ENCODE results near the gene ZWINT. TPM values are rescaled to one million over a fixed set of nuclear protein-coding genes. Genes with fewer than 3 reads are reported as not detected.

ZWINT gene
- total RNA-seq, 1 donor from 2014 or later = 36.7 TPM

DNA sequence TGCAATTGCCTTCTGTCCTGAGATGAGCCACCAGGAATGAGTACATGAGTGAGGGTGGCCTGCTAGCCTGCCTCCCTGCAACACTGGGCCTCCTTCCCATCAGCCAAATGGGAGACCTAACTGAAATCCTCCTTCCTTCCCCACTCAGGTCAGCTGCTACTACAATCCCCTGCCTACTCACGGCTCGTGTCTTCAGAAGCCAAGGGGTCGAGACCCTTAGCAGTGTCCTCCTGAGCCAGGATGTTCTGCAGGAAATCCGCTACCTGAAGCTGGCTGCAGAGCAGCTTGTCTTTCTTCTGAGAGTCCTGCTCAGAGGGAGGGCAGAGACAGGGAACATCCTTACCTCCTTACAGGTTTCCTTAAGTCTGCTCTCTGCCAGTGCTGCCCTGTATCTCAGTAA is 1.2 kb downstream of the ZWINT start:
- Mint-ChIP-seq H3K36me3 (ENCODE audit: low read depth, unreplicated experiment) (peaks cover 19% of the 10 kb centered on the region), H3K9me3 (ENCODE audit: unreplicated experiment) (no peaks in the 10 kb centered on the region), H3K27ac (ENCODE audit: unreplicated experiment) (no peak overlapping the region), H3K4me3 (ENCODE audit: unreplicated experiment) (no peak overlapping the region), H3K27me3 (ENCODE audit: unreplicated experiment) (peaks cover 7% of the 10 kb centered on the region), H3K4me1 (ENCODE audit: unreplicated experiment) (peaks cover 15% of the 10 kb centered on the region)
- TF ChIP-seq, protein P1, sequence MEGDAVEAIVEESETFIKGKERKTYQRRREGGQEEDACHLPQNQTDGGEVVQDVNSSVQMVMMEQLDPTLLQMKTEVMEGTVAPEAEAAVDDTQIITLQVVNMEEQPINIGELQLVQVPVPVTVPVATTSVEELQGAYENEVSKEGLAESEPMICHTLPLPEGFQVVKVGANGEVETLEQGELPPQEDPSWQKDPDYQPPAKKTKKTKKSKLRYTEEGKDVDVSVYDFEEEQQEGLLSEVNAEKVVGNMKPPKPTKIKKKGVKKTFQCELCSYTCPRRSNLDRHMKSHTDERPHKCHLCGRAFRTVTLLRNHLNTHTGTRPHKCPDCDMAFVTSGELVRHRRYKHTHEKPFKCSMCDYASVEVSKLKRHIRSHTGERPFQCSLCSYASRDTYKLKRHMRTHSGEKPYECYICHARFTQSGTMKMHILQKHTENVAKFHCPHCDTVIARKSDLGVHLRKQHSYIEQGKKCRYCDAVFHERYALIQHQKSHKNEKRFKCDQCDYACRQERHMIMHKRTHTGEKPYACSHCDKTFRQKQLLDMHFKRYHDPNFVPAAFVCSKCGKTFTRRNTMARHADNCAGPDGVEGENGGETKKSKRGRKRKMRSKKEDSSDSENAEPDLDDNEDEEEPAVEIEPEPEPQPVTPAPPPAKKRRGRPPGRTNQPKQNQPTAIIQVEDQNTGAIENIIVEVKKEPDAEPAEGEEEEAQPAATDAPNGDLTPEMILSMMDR (IDR thresholded peaks at IDR 0.05; ENCODE audit: unreplicated experiment) = no peak
- DNase-seq (ENCODE audit: low spot score) = no peak

DNA sequence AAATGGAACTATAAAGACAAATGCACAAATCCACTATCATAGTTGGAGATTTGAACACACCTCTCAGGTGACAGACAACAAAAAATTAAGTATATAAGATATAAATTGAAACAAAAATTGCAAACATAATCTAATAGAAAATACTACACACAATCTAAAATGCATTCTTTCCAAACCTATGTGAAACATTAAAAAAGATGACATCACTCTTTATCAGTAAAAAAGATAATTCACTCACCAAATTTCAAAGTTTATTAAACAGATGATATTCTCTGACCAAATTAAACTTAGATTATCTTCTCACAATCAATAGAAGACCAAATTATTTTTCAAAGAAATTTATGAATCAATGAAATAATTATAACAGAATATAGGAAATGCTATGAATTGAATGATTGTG is 4.0 kb downstream of the ZWINT start:
- Mint-ChIP-seq H3K4me3 (ENCODE audit: unreplicated experiment) (no peak overlapping the region), H3K9me3 (ENCODE audit: unreplicated experiment) (no peaks in the 10 kb centered on the region), H3K27me3 (ENCODE audit: unreplicated experiment) (peaks cover 7% of the 10 kb centered on the region), H3K36me3 (ENCODE audit: low read depth, unreplicated experiment) (peaks cover 19% of the 10 kb centered on the region), H3K27ac (ENCODE audit: unreplicated experiment) (no peak overlapping the region), H3K4me1 (ENCODE audit: unreplicated experiment) (peaks cover 15% of the 10 kb centered on the region)
- TF ChIP-seq, protein P1 (IDR thresholded peaks at IDR 0.05; ENCODE audit: unreplicated experiment) = no peak
- no peak for DNase-seq (ENCODE audit: low spot score)

DNA sequence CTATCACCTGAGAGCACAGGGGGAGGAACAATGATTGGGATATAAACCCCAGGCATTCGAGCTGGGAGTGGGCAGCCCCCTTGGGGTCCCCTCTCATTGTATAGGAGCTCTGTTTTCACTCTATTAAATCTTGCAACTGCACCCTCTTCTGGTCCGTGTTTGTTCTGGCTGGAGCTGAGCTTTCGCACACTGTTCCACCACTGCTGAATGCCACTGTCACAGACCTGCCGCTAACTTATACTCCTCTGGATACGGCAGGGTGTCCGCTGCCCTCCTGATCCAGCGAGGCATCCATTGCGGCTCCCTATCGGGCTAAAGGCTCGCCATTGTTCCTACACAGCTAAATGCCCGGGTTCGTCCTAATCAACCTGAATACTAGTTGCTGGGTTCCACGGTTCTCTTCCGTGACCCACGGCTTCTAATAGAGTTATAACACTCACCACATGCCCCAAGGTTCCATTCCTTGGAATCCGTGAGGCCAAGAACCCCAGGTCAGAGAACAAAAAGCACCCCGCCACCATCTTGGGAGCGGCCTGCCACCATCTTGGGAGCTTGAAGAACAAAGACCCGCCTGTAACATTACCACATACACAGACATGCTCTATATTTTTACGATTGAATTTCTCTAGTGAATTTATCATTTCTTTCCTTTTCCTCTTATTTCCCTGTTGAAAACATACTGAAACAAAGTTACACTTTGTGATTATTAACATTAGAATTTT is 9.0 kb downstream of the ZWINT start:
- TF ChIP-seq, protein P1 (IDR thresholded peaks at IDR 0.05; ENCODE audit: unreplicated experiment) = no peak
- Mint-ChIP-seq H3K9me3 (ENCODE audit: unreplicated experiment) (no peaks in the 10 kb centered on the region), H3K27me3 (ENCODE audit: unreplicated experiment) (no peaks in the 10 kb centered on the region), H3K4me1 (ENCODE audit: unreplicated experiment) (peaks cover 14% of the 10 kb centered on the region), H3K36me3 (ENCODE audit: low read depth, unreplicated experiment) (no peaks in the 10 kb centered on the region), H3K4me3 (ENCODE audit: unreplicated experiment) (no peak overlapping the region), H3K27ac (ENCODE audit: unreplicated experiment) (no peak overlapping the region)
- DNase-seq (ENCODE audit: low spot score) = no peak

DNA sequence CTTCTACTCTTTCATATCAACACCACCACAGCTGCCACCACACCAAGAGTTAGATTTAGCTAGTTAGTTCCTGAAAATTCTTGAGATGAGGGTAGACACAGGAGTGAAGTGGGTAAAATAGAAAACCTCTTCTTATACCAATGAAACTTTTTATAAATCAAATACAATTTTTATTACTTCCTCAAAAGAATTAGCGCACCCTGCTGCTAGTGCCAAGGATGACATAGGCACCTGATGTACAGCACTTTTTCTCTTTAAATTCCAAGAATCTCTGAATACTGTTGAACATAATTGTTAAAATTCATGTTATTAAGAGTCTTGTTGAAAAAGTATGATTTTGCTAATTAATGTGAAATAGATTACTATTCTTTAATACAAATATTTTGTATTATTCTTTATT is 11.4 kb downstream of the ZWINT start:
- Mint-ChIP-seq H3K4me3 (ENCODE audit: unreplicated experiment) (no peak overlapping the region), H3K36me3 (ENCODE audit: low read depth, unreplicated experiment) (no peaks in the 10 kb centered on the region), H3K4me1 (ENCODE audit: unreplicated experiment) (peaks cover 14% of the 10 kb centered on the region), H3K9me3 (ENCODE audit: unreplicated experiment) (no peaks in the 10 kb centered on the region), H3K27ac (ENCODE audit: unreplicated experiment) (no peak overlapping the region), H3K27me3 (ENCODE audit: unreplicated experiment) (no peaks in the 10 kb centered on the region)
- TF ChIP-seq, protein P1 (IDR thresholded peaks at IDR 0.05; ENCODE audit: unreplicated experiment) = no peak
- DNase-seq (ENCODE audit: low spot score) = no peak

DNA sequence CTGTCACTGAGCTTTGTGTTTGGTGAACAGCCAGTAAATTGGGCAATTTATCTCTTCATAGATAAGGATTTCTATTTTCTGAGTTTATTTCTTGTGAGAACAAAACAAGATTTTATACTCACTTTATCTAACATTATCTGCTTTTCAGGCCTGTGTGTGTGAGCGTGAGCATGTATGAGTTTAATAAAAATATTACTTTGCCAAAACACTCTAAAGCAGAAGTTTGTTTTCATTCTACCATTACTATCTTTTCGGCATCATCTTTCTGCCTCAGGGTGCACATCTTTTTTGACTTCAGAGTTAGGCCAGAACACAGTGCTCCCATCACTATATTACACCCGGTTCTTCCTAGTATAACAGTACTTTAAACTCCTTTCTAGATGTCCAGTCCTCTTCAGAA is 13.0 kb downstream of the ZWINT start:
- TF ChIP-seq, protein P1 (IDR thresholded peaks at IDR 0.05; ENCODE audit: unreplicated experiment) = no peak
- Mint-ChIP-seq H3K9me3 (ENCODE audit: unreplicated experiment) (no peaks in the 10 kb centered on the region), H3K27me3 (ENCODE audit: unreplicated experiment) (no peaks in the 10 kb centered on the region), H3K36me3 (ENCODE audit: low read depth, unreplicated experiment) (no peaks in the 10 kb centered on the region), H3K4me3 (ENCODE audit: unreplicated experiment) (no peak overlapping the region), H3K4me1 (ENCODE audit: unreplicated experiment) (peaks cover 14% of the 10 kb centered on the region), H3K27ac (ENCODE audit: unreplicated experiment) (no peak overlapping the region)
- no peak for DNase-seq (ENCODE audit: low spot score)
